Measurements from ENCODE around the gene FBRSL1. TPM values are rescaled to one million over a fixed set of nuclear protein-coding genes. Genes with fewer than 3 reads are reported as not detected.

FBRSL1 gene
- total RNA-seq, 3 donors from 2014 or later (not counting 1 experiment from before 2014, with no cell fraction given): 67.5 to 78.0 (median 76.2) TPM

- H3K27ac Mint-ChIP-seq: peak overlapping the region in 1 of 2 donors; percentile 79
- TF ChIP-seq, protein P1, sequence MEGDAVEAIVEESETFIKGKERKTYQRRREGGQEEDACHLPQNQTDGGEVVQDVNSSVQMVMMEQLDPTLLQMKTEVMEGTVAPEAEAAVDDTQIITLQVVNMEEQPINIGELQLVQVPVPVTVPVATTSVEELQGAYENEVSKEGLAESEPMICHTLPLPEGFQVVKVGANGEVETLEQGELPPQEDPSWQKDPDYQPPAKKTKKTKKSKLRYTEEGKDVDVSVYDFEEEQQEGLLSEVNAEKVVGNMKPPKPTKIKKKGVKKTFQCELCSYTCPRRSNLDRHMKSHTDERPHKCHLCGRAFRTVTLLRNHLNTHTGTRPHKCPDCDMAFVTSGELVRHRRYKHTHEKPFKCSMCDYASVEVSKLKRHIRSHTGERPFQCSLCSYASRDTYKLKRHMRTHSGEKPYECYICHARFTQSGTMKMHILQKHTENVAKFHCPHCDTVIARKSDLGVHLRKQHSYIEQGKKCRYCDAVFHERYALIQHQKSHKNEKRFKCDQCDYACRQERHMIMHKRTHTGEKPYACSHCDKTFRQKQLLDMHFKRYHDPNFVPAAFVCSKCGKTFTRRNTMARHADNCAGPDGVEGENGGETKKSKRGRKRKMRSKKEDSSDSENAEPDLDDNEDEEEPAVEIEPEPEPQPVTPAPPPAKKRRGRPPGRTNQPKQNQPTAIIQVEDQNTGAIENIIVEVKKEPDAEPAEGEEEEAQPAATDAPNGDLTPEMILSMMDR (IDR thresholded peaks at IDR 0.05): no peak
These were observed 10.9 kb downstream of the FBRSL1 start for GRCh38 chr12:132500856-132501180.

GRCh38 chr12:132501204-132501940, 11.4 kb downstream of the FBRSL1 start:
- no peaks in the 10 kb centered on the region for H3K36me3 Mint-ChIP-seq
- intact Hi-C loops (cut with micrococcal nuclease): no loop called here
- WGBS (ENCODE audit: insufficient coverage): 85% methylated on average over 27 of the region's 27 CpGs
- peak overlapping the region in 1 of 2 donors; percentile 79 for H3K27ac Mint-ChIP-seq
- peaks cover 34 to 83% of the 10 kb centered on the region in 2 donors for H3K4me1 Mint-ChIP-seq
- H3K27ac ChIP-seq (ENCODE audit: low read length): no peak overlapping the region
- no peaks in the 10 kb centered on the region for H3K9me3 ChIP-seq (ENCODE audit: control insufficient read depth, insufficient read depth, low read length)
- H3K9me3 Mint-ChIP-seq: no peaks in the 10 kb centered on the region
- ATAC-seq (no peak), DNase-seq (no peak)
- no peaks in the 10 kb centered on the region for H3K27me3 Mint-ChIP-seq (ENCODE audit: low read depth in 2 of 2)
- H3K36me3 ChIP-seq (ENCODE audit: control insufficient read depth, insufficient read depth, low read length): no peaks in the 10 kb centered on the region
- peaks cover 83% of the 10 kb centered on the region for H3K4me1 ChIP-seq (ENCODE audit: control insufficient read depth, insufficient read depth, low read length)
- H3K4me3 Mint-ChIP-seq: no peak overlapping the region
- no peak overlapping the region for H3K4me3 ChIP-seq (ENCODE audit: low read length)
- TF ChIP-seq, protein P1 (IDR thresholded peaks at IDR 0.05): no peak
- no peaks in the 10 kb centered on the region for H3K27me3 ChIP-seq (ENCODE audit: control insufficient read depth, insufficient read depth, low read length)

More at GRCh38 chr12:132500856-132501180, 10.9 kb downstream of the FBRSL1 start:
- ATAC-seq (no peak), DNase-seq (no peak)
- Histone ChIP-seq H3K4me3 (ENCODE audit: low read length) (no peak overlapping the region), H3K36me3 (ENCODE audit: control insufficient read depth, insufficient read depth, low read length) (no peaks in the 10 kb centered on the region), H3K27ac (ENCODE audit: low read length) (no peak overlapping the region), H3K9me3 (ENCODE audit: control insufficient read depth, insufficient read depth, low read length) (no peaks in the 10 kb centered on the region), H3K4me1 (ENCODE audit: control insufficient read depth, insufficient read depth, low read length) (peaks cover 80% of the 10 kb centered on the region), H3K27me3 (ENCODE audit: control insufficient read depth, insufficient read depth, low read length) (no peaks in the 10 kb centered on the region)
- no peaks in the 10 kb centered on the region for H3K36me3 Mint-ChIP-seq
- no peaks in the 10 kb centered on the region for H3K27me3 Mint-ChIP-seq (ENCODE audit: low read depth in 2 of 2)
- no peak overlapping the region for H3K4me3 Mint-ChIP-seq
- intact Hi-C loops (cut with micrococcal nuclease): no loop called here
- H3K4me1 Mint-ChIP-seq: peaks cover 28 to 78% of the 10 kb centered on the region in 2 donors
- H3K9me3 Mint-ChIP-seq: no peaks in the 10 kb centered on the region
- WGBS (ENCODE audit: insufficient coverage): 90% methylated on average over 9 of the region's 9 CpGs

DNA sequence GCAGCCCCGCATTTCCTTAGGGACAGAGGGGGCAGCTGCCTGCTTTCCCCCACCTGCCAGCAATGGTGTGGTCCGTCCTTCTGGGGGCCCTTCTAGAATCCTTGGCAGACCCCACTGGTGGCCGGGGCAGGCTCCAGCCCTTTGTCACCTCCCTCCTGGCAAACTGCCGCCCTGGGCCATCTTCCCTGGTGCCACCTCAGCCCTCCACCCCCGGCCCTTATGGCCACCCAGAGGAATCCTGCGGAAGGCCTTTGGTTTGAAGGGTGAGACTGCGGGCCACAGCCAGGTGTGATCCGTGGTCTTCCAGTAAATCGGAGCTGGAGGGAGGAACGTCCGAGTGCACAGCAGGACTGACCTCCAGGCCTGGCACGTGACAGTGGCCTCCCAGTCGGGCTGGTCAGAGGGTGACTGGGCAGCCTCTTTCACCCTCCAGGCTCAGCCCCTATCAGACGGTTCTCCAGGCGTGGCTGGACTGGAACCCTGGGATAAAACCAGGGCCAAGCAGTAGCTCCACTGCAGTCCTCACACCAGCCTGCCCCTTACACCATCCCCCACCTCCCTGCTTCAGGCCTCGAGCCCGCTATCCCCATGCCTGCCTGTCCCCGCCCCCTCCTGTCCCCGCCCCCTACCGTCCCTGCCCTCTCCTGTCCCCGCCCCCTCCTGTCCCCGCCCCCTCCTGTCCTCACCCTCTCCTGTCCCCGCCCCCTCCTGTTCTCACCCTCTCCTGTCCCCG, 12.4 kb downstream of the FBRSL1 start:
- TF ChIP-seq, protein P1 (IDR thresholded peaks at IDR 0.05): no peak
- 90% methylated on average over 18 of the region's 24 CpGs for WGBS (ENCODE audit: insufficient coverage)
- ATAC-seq (no peak), DNase-seq (no peak)
- no peaks in the 10 kb centered on the region for H3K36me3 ChIP-seq (ENCODE audit: control insufficient read depth, insufficient read depth, low read length)
- no peak overlapping the region for H3K4me3 ChIP-seq (ENCODE audit: low read length)
- H3K27me3 ChIP-seq (ENCODE audit: control insufficient read depth, insufficient read depth, low read length): no peaks in the 10 kb centered on the region
- no peaks in the 10 kb centered on the region for H3K36me3 Mint-ChIP-seq
- H3K9me3 ChIP-seq (ENCODE audit: control insufficient read depth, insufficient read depth, low read length): no peaks in the 10 kb centered on the region
- peak overlapping the region in 1 of 2 donors; percentile 16 for H3K27ac Mint-ChIP-seq
- no peak overlapping the region for H3K4me3 Mint-ChIP-seq
- no peak overlapping the region for H3K27ac ChIP-seq (ENCODE audit: low read length)
- H3K27me3 Mint-ChIP-seq (ENCODE audit: low read depth in 2 of 2): no peaks in the 10 kb centered on the region
- peaks cover 38 to 86% of the 10 kb centered on the region in 2 donors for H3K4me1 Mint-ChIP-seq
- intact Hi-C loops (cut with micrococcal nuclease): no loop called here
- no peaks in the 10 kb centered on the region for H3K9me3 Mint-ChIP-seq
- peaks cover 90% of the 10 kb centered on the region for H3K4me1 ChIP-seq (ENCODE audit: control insufficient read depth, insufficient read depth, low read length)

All from natural killer cell (primary cell).